HEK293 (cell line): ENCODE data around the gene RRM1.

ENCODE experiments used
- KLF10 ChIP-seq: fragments of 450-650 bp; IDR thresholded peaks from 2 replicates; pipeline ENCODE4 v1.5.1; 2018; ENCODE audit warnings: missing biosample characterization, mild to moderate bottlenecking, missing genetic modification characterization
- ZNF530 ChIP-seq: fragments of 450-650 bp; formaldehyde crosslinking; IDR thresholded peaks from 2 replicates; pipeline ENCODE4 v1.5.1; 2016; ENCODE audit warnings: low read depth, missing biosample characterization, missing genetic modification characterization
- TF ChIP-seq, protein P1 (sequence below): fragments of 450-650 bp; formaldehyde crosslinking; IDR thresholded peaks from 2 replicates; pipeline ENCODE4 v1.5.1; 2016; ENCODE audit warnings: missing biosample characterization, missing genetic modification characterization
- TF ChIP-seq, protein P2 (sequence below): fragments of 450-650 bp; formaldehyde crosslinking; IDR thresholded peaks from 2 replicates; pipeline ENCODE4 v1.5.1; 2016; ENCODE audit warnings: missing biosample characterization, missing genetic modification characterization

DNA sequence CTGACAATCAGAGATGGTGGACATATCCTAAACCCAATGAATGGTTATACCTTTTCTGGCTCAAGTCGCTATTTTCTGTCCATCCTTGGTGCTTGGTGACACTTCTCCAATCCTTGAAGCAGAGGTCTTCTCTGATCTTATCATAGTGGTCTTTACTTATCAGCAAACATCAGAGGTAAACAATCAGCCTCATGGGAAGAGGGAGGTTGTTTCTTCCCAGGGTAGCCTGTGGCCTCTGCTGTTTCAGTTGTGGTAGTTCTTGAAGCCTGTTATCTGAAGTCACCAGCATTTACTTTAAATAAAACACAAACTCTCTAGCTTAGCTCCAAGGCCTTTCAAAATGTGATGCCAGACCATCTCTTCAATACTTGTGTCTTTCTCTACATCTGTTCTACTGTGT lies 66.7 kb downstream of the RRM1 start:
- TF ChIP-seq, protein P1, sequence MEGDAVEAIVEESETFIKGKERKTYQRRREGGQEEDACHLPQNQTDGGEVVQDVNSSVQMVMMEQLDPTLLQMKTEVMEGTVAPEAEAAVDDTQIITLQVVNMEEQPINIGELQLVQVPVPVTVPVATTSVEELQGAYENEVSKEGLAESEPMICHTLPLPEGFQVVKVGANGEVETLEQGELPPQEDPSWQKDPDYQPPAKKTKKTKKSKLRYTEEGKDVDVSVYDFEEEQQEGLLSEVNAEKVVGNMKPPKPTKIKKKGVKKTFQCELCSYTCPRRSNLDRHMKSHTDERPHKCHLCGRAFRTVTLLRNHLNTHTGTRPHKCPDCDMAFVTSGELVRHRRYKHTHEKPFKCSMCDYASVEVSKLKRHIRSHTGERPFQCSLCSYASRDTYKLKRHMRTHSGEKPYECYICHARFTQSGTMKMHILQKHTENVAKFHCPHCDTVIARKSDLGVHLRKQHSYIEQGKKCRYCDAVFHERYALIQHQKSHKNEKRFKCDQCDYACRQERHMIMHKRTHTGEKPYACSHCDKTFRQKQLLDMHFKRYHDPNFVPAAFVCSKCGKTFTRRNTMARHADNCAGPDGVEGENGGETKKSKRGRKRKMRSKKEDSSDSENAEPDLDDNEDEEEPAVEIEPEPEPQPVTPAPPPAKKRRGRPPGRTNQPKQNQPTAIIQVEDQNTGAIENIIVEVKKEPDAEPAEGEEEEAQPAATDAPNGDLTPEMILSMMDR, result no peak
- TF ChIP-seq, protein P2, sequence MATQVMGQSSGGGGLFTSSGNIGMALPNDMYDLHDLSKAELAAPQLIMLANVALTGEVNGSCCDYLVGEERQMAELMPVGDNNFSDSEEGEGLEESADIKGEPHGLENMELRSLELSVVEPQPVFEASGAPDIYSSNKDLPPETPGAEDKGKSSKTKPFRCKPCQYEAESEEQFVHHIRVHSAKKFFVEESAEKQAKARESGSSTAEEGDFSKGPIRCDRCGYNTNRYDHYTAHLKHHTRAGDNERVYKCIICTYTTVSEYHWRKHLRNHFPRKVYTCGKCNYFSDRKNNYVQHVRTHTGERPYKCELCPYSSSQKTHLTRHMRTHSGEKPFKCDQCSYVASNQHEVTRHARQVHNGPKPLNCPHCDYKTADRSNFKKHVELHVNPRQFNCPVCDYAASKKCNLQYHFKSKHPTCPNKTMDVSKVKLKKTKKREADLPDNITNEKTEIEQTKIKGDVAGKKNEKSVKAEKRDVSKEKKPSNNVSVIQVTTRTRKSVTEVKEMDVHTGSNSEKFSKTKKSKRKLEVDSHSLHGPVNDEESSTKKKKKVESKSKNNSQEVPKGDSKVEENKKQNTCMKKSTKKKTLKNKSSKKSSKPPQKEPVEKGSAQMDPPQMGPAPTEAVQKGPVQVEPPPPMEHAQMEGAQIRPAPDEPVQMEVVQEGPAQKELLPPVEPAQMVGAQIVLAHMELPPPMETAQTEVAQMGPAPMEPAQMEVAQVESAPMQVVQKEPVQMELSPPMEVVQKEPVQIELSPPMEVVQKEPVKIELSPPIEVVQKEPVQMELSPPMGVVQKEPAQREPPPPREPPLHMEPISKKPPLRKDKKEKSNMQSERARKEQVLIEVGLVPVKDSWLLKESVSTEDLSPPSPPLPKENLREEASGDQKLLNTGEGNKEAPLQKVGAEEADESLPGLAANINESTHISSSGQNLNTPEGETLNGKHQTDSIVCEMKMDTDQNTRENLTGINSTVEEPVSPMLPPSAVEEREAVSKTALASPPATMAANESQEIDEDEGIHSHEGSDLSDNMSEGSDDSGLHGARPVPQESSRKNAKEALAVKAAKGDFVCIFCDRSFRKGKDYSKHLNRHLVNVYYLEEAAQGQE (tag by site-specific recombination), result no peak
- TF ChIP-seq KLF10, result no peak
- TF ChIP-seq ZNF530, result no peak
